WTC11 (cell line): ENCODE results near the gene THY1. TPM values are rescaled to one million over a fixed set of nuclear protein-coding genes. Genes with fewer than 3 reads are reported as not detected.

Experiments used
- ATAC-seq: fragments of 200-7000 bp; cut with Tn5 transposase; 2 replicates; pipeline ENCODE4 v1.10.0; 2021; ENCODE audit warnings: mild to moderate bottlenecking, moderate library complexity
- CTCF ChIA-PET: fragments of 300-600 bp; sonication (Branson Sonifier 250); formaldehyde crosslinking; loops from one replicate; lab custom pipeline; 2021; ENCODE audit warnings: antibody characterized with exemption; lab: Charles Lee
- POLR2A ChIA-PET: fragments of 350-600 bp; sonication (Branson Sonifier 250); formaldehyde crosslinking; loops from one replicate; lab custom pipeline; 2021; ENCODE audit warnings: antibody characterized with exemption; lab: Charles Lee
- DNase-seq: peaks from one replicate; pipeline ENCODE4 v3.0.0; 2021; ENCODE audit warnings: low spot score
- H3K27ac Mint-ChIP-seq: 2 replicates; pipeline ENCODE4 v1.8.0; 2021; ENCODE audit warnings: mixed read lengths
- H3K27me3 Mint-ChIP-seq: 2 replicates; pipeline ENCODE4 v1.8.0; 2021; ENCODE audit warnings: low read depth, mild to moderate bottlenecking, moderate library complexity, mixed read lengths
- H3K36me3 Mint-ChIP-seq: 2 replicates; pipeline ENCODE4 v1.8.0; 2021; ENCODE audit warnings: mixed read lengths
- H3K4me1 Mint-ChIP-seq: 2 replicates; pipeline ENCODE4 v1.8.0; 2022; ENCODE audit warnings: mixed read lengths
- H3K4me3 Mint-ChIP-seq: 2 replicates; pipeline ENCODE4 v1.8.0; 2021; ENCODE audit warnings: mild to moderate bottlenecking, moderate library complexity, mixed read lengths
- H3K9me3 Mint-ChIP-seq: 2 replicates; pipeline ENCODE4 v1.8.0; 2021; ENCODE audit warnings: mixed read lengths
- GABPB1 ChIP-seq: sonication (generic); formaldehyde crosslinking; IDR thresholded peaks from 2 replicates; pipeline ENCODE4 v1.8.1; 2023; ENCODE audit warnings: mild to moderate bottlenecking, missing genetic modification reagents
- JUN ChIP-seq: sonication (generic); formaldehyde crosslinking; IDR thresholded peaks from 2 replicates; pipeline ENCODE4 v1.8.0; 2023; ENCODE audit warnings: mild to moderate bottlenecking, missing genetic modification reagents
- RORB ChIP-seq: fragments of 250-450 bp; sonication (Bioruptor Pico); IDR thresholded peaks from 2 replicates; pipeline ENCODE4 v1.9.0; 2021; ENCODE audit warnings: mild to moderate bottlenecking
- ZNF121 ChIP-seq: sonication (generic); formaldehyde crosslinking; IDR thresholded peaks from 2 replicates; pipeline ENCODE4 v1.8.0; 2023; ENCODE audit warnings: missing genetic modification reagents
- ZNF232 ChIP-seq: sonication (generic); formaldehyde crosslinking; IDR thresholded peaks from 2 replicates; pipeline ENCODE4 v1.8.0; 2022; ENCODE audit warnings: mild to moderate bottlenecking, missing genetic modification reagents
- ZNF671 ChIP-seq: fragments of 250-450 bp; sonication (Bioruptor Pico); IDR thresholded peaks from 2 replicates; pipeline ENCODE4 v1.8.0; 2021; ENCODE audit warnings: mild to moderate bottlenecking
- total RNA-seq: library from RNA; stranded (reverse); gene quantifications from 3 replicates; pipeline ENCODE4 v1.2.3, GENCODE V29; 2021
- TF ChIP-seq, protein P1 (sequence below): sonication (generic); formaldehyde crosslinking; IDR thresholded peaks from 2 replicates; pipeline ENCODE4 v1.8.0; 2022; ENCODE audit warnings: mild to moderate bottlenecking, missing genetic modification reagents
- TF ChIP-seq, protein P2 (sequence below): sonication (generic); formaldehyde crosslinking; conservative IDR thresholded peaks from 2 replicates; pipeline ENCODE4 v1.8.1; 2022; ENCODE audit warnings: mild to moderate bottlenecking, missing genetic modification reagents
- TF ChIP-seq, protein P3 (sequence below): sonication (generic); formaldehyde crosslinking; IDR thresholded peaks from 2 replicates; pipeline ENCODE4 v1.8.0; 2022; ENCODE audit warnings: mild to moderate bottlenecking, missing genetic modification reagents
- TF ChIP-seq, protein P4 (sequence below): fragments of 250-450 bp; sonication (Bioruptor Pico); IDR thresholded peaks from 2 replicates; pipeline ENCODE4 v1.9.0; 2021; ENCODE audit warnings: mild to moderate bottlenecking
- TF ChIP-seq, protein P5 (sequence below): sonication (generic); formaldehyde crosslinking; IDR thresholded peaks from 2 replicates; pipeline ENCODE4 v1.8.1; 2022; ENCODE audit warnings: mild to moderate bottlenecking, moderate library complexity, missing genetic modification reagents
- TF ChIP-seq, protein P6 (sequence below): sonication (generic); formaldehyde crosslinking; IDR thresholded peaks from 2 replicates; pipeline ENCODE4 v1.8.1; 2023; ENCODE audit warnings: mild to moderate bottlenecking, missing genetic modification reagents

The THY1 gene
- total RNA-seq, 1 experiment from 2014 or later: 325 TPM

DNA sequence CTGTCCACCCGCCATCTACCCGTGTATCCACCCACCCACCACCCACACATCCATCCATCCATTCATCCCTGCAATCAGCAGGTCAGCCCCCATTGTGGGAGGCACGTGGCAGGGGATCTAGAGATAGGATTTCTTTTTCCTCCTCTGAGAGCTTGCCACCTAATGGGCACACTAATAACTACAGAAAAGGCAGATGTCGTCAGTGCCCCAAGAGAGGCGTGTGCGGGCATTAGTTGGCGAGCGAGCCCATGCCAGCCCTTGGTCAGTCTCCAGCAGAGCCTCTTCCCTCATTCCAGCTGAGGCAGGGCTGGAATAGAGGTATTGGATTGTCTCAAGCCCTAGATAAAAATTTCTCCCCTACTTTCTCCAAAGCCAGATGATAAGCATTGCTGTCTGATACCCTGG is 51.2 kb downstream of the THY1 start (continued):
- TF ChIP-seq, protein P1, sequence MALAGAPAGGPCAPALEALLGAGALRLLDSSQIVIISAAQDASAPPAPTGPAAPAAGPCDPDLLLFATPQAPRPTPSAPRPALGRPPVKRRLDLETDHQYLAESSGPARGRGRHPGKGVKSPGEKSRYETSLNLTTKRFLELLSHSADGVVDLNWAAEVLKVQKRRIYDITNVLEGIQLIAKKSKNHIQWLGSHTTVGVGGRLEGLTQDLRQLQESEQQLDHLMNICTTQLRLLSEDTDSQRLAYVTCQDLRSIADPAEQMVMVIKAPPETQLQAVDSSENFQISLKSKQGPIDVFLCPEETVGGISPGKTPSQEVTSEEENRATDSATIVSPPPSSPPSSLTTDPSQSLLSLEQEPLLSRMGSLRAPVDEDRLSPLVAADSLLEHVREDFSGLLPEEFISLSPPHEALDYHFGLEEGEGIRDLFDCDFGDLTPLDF (CRISPR knock-in tag): no peak
- no peak for TF ChIP-seq RORB
- TF ChIP-seq, protein P2, sequence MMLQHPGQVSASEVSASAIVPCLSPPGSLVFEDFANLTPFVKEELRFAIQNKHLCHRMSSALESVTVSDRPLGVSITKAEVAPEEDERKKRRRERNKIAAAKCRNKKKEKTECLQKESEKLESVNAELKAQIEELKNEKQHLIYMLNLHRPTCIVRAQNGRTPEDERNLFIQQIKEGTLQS (CRISPR knock-in tag): no peak
- TF ChIP-seq, protein P3, sequence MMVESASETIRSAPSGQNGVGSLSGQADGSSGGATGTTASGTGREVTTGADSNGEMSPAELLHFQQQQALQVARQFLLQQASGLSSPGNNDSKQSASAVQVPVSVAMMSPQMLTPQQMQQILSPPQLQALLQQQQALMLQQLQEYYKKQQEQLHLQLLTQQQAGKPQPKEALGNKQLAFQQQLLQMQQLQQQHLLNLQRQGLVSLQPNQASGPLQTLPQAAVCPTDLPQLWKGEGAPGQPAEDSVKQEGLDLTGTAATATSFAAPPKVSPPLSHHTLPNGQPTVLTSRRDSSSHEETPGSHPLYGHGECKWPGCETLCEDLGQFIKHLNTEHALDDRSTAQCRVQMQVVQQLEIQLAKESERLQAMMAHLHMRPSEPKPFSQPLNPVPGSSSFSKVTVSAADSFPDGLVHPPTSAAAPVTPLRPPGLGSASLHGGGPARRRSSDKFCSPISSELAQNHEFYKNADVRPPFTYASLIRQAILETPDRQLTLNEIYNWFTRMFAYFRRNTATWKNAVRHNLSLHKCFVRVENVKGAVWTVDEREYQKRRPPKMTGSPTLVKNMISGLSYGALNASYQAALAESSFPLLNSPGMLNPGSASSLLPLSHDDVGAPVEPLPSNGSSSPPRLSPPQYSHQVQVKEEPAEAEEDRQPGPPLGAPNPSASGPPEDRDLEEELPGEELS (CRISPR knock-in tag): no peak
- TF ChIP-seq ZNF121 (CRISPR knock-in tag): no peak
- TF ChIP-seq, protein P4, sequence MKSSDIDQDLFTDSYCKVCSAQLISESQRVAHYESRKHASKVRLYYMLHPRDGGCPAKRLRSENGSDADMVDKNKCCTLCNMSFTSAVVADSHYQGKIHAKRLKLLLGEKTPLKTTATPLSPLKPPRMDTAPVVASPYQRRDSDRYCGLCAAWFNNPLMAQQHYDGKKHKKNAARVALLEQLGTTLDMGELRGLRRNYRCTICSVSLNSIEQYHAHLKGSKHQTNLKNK (CRISPR knock-in tag): no peak

DNA sequence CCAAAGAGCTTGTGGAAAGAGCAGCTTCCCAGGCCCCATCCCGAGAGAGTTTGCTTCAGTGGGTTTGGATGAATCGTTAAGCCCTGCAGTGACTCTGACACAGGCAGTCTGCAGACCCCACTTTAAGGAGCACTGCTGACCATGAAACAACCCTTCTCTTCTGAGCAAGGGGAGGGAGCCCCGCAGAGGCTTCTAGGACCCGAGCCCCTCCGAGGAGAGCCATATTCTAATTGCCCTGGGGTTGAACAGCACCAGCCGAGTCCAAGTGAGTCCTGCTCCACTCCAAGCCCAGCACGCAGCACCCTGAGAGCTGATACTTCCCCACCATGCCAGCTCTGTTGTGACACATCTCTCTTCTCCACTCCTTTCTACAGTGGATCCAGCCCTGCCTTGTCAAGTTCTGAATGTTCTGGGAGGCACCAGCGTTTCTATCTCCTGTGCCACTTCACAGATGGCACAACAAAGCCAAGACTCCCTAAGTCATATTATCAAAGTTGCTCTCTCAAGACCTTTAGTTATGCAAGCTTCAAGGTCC is 51.8 kb downstream of the THY1 start:
- Mint-ChIP-seq H3K27me3 (peaks cover 6% of the 10 kb centered on the region), H3K27ac (no peak overlapping the region), H3K4me1 (peaks cover 60% of the 10 kb centered on the region), H3K36me3 (no peaks in the 10 kb centered on the region), H3K9me3 (no peaks in the 10 kb centered on the region), H3K4me3 (no peak overlapping the region)
- TF ChIP-seq GABPB1 (CRISPR knock-in tag) (no peak), ZNF671 (no peak), JUN (CRISPR knock-in tag) (no peak), ZNF232 (CRISPR knock-in tag) (no peak)
- TF ChIP-seq, protein P5, sequence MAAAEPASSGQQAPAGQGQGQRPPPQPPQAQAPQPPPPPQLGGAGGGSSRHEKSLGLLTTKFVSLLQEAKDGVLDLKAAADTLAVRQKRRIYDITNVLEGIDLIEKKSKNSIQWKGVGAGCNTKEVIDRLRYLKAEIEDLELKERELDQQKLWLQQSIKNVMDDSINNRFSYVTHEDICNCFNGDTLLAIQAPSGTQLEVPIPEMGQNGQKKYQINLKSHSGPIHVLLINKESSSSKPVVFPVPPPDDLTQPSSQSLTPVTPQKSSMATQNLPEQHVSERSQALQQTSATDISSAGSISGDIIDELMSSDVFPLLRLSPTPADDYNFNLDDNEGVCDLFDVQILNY (CRISPR knock-in tag): no peak
- TF ChIP-seq, protein P6, sequence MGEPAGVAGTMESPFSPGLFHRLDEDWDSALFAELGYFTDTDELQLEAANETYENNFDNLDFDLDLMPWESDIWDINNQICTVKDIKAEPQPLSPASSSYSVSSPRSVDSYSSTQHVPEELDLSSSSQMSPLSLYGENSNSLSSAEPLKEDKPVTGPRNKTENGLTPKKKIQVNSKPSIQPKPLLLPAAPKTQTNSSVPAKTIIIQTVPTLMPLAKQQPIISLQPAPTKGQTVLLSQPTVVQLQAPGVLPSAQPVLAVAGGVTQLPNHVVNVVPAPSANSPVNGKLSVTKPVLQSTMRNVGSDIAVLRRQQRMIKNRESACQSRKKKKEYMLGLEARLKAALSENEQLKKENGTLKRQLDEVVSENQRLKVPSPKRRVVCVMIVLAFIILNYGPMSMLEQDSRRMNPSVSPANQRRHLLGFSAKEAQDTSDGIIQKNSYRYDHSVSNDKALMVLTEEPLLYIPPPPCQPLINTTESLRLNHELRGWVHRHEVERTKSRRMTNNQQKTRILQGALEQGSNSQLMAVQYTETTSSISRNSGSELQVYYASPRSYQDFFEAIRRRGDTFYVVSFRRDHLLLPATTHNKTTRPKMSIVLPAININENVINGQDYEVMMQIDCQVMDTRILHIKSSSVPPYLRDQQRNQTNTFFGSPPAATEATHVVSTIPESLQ (CRISPR knock-in tag): no peak
- DNase-seq (no peak), ATAC-seq (no peak)
- CTCF ChIA-PET: interaction anchor here (0.9 to 11.0 kb wide), 9 partner anchors 8 to 104 kb away, joined by 3 to 190 read pairs (median 5); partner anchors contain the start of genes C1QTNF5 and MCAM
- POLR2A ChIA-PET: interaction anchor here (0.8 kb wide), 1 partner anchor 10 kb away, joined by 4 read pairs; no protein-coding TSS in a partner anchor

DNA sequence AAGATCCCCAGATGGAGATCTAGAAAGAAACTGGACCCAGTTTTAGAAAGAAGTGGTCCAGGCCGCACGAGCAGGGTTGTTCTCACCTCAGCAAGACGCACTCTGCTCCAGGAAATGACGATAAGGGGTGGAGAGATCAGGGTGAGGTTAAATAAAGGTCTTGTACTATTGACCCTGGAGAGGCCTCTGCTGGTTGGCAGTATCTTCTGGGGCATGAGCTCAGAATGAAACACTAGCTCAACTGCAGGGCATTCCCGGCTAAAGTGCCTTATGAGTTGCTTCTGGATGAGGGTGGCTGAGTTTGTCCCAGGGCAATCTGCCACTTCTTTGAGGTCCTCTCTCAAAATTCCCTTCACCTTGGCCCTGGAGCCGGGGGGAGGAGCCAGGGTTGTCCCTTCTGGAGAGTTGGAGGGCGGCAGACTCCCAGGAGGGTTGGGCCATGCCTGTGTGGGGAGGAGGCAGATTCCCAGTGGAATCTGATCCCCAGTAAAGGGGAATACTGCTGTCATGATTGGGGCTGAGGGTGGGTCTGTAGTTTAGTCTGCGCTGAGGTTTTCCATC is 52.4 kb downstream of the THY1 start:
- Mint-ChIP-seq H3K36me3 (no peaks in the 10 kb centered on the region), H3K27ac (no peak overlapping the region), H3K9me3 (no peaks in the 10 kb centered on the region), H3K4me3 (no peak overlapping the region), H3K27me3 (peaks cover 12% of the 10 kb centered on the region), H3K4me1 (peaks cover 54% of the 10 kb centered on the region)
- ChIA-PET CTCF (interaction anchor here (0.9 to 11.0 kb wide), 7 partner anchors 9 to 104 kb away, joined by 3 to 190 read pairs (median 5); partner anchors contain the start of genes C1QTNF5 and MCAM), POLR2A (interaction anchor here (0.8 kb wide), 1 partner anchor 9 kb away, joined by 4 read pairs; no protein-coding TSS in a partner anchor)
- TF ChIP-seq GABPB1 (CRISPR knock-in tag): no peak
- DNase-seq (no peak), ATAC-seq (peak; percentile 11; the same call in 1 of the 2 replicates)
